Pancreas (tissue), 10 donors: Measurements from ENCODE around the gene MRPL17. TPM values are rescaled to one million over a fixed set of nuclear protein-coding genes. Genes with fewer than 3 reads are reported as not detected.

Experiments
- ATAC-seq, 4 donors: fragments of 200-7000 bp; cut with Tn5 transposase; one replicate each; pipeline versions ENCODE4 v1.8.0 to v1.9.1; 2020; ENCODE audit warnings: mild to moderate bottlenecking in 4 of 4, moderate library complexity in 4 of 4
- DNase-seq, 6 donors: peaks; one replicate each; pipeline ENCODE4 v3.0.0-alpha.2; 2020
- FAIRE-seq: peaks from 2 replicates; lab custom pipeline; 2012; peaks lifted over from hg19 to GRCh38; lab: Jason Lieb, UNC
- H3K27ac ChIP-seq, 4 donors: fragments of 200-600 bp; sonication (generic); 1 replicate in 3 of 4; 2 replicates in 1 of 4; pipeline versions ENCODE4 v1.5.0 to v1.8.0; 2020
- H3K27me3 ChIP-seq, 4 donors: fragments of 200-600 bp; one replicate each; pipeline ENCODE4 v1.8.0; 2021
- H3K36me3 ChIP-seq, 3 donors: fragments of 200-600 bp; sonication (generic) in 1 of 3; one replicate each; pipeline versions ENCODE4 v1.5.0 to v1.8.0; 2020 to 2021
- H3K4me1 ChIP-seq, 3 donors: fragments of 200-600 bp; one replicate each; pipeline ENCODE4 v1.8.0; 2021
- H3K4me3 ChIP-seq, 4 donors: fragments of 200-600 bp; sonication (generic) in 2 of 4; one replicate each; pipeline versions ENCODE4 v1.5.0 to v1.8.0; 2020 to 2021
- H3K9me3 ChIP-seq, 4 donors: fragments of 200-600 bp; one replicate each; pipeline ENCODE4 v1.8.0; 2021
- WGBS, 2 donors: extraction: QIAGEN DNeasy Blood & Tissue Kit; methylation state at CpG; one replicate each; pipeline ENCODE4 v1.1.7; 2013; 5-methylcytosine and 5-hydroxymethylcytosine counted together
- intact Hi-C, 3 donors: fragments of 100-400 bp; cut with DNase I; formaldehyde crosslinking; loops; one replicate each; pipeline versions ENCODE4 v1.11.1 to v1.14.2; 2022
- polyA plus RNA-seq, 2 donors: library from polyadenylated mRNA; stranded (reverse); fragments of 200-250 nt; gene quantifications; one replicate each; pipeline ENCODE4 v1.2.3, GENCODE V29; 2013
- total RNA-seq, 6 donors: library from RNA; stranded (reverse); fragmentation: NEBNext Ultra II Directional in 4 of 6; extraction: Animal tissue kit (Norgen Biotek cat#: 25700) in 4 of 6; gene quantifications; one replicate each; pipeline versions ENCODE4 v1.2.1 to v1.2.4, GENCODE V29; 2021 to 2023
- TF ChIP-seq, protein P1 (sequence below), 4 donors: fragments of 200-600 bp; sonication (generic) in 3 of 4; IDR thresholded peaks; one replicate each; pipeline versions ENCODE4 v1.5.0 to v1.8.0; 2021; ENCODE audit warnings: antibody characterized with exemption in 4 of 4
- donor health status: healthy with polysubstance abuse.
- donor health status: DM: no; HTN: no; CAD: no; lungs with moderate emphysema.
- donor health status: DM: no; HTN: no; CAD: no.
- donor health status: control.
- donor health status: control.
- donor health status: Bipolar disorder and iron deficiency.
- donor health status: DM: yes; HTN: yes; CAD: no.
- donor health status: DM: no; HTN: no; CAD: no.
- donor health status: DM: no; HTN: no; CAD: no.
- donor health status: DM: yes; HTN: yes; CAD: no.

The MRPL17 gene
- total and polyA plus RNA-seq, 8 donors: 10.6 to 33.8 (median 21.3) TPM

DNA sequence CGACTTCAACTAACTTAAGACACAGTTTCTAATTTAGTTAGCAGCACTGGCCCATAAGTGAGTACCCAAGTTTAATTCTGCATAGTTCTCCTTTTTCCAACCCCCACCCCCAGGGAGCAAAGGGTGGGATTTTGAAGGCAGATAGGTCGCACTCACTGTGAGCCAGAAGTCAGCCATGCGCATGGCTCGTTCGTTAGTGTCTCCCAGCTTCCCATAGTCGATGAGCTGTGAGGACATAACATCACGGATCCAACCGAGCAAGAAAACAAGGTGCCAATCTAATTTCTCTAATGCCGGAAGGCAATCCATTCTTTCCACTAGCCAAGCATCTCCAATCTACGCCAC is 577 bp downstream of the MRPL17 start:
- peak; percentile 1 to 17 (median 6) for ATAC-seq
- no peaks in the 10 kb centered on the region for H3K36me3 ChIP-seq
- WGBS, 2 donors: 0 to 1% methylated on average over 10 of the region's 10 CpGs
- H3K4me1 ChIP-seq: peaks cover 5 to 15% (median 11%) of the 10 kb centered on the region in 3 donors
- no peaks in the 10 kb centered on the region for H3K9me3 ChIP-seq
- H3K27ac ChIP-seq: peak overlapping the region; percentile 28 to 92 (median 52)
- FAIRE-seq: no peak
- intact Hi-C loops: loop anchor here in 1 of 3 donors (10.0 kb wide), 2 partner anchors 68 to 148 kb away; partner anchors contain the start of genes TAF10 and TPP1
- H3K27me3 ChIP-seq: no peaks in the 10 kb centered on the region
- H3K4me3 ChIP-seq: peak overlapping the region; percentile 48 to 82 (median 54)
- DNase-seq: peak in 1 of 6 donors; percentile 18
- TF ChIP-seq, protein P1, sequence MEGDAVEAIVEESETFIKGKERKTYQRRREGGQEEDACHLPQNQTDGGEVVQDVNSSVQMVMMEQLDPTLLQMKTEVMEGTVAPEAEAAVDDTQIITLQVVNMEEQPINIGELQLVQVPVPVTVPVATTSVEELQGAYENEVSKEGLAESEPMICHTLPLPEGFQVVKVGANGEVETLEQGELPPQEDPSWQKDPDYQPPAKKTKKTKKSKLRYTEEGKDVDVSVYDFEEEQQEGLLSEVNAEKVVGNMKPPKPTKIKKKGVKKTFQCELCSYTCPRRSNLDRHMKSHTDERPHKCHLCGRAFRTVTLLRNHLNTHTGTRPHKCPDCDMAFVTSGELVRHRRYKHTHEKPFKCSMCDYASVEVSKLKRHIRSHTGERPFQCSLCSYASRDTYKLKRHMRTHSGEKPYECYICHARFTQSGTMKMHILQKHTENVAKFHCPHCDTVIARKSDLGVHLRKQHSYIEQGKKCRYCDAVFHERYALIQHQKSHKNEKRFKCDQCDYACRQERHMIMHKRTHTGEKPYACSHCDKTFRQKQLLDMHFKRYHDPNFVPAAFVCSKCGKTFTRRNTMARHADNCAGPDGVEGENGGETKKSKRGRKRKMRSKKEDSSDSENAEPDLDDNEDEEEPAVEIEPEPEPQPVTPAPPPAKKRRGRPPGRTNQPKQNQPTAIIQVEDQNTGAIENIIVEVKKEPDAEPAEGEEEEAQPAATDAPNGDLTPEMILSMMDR (IDR thresholded peaks at IDR 0.05): no peak

DNA sequence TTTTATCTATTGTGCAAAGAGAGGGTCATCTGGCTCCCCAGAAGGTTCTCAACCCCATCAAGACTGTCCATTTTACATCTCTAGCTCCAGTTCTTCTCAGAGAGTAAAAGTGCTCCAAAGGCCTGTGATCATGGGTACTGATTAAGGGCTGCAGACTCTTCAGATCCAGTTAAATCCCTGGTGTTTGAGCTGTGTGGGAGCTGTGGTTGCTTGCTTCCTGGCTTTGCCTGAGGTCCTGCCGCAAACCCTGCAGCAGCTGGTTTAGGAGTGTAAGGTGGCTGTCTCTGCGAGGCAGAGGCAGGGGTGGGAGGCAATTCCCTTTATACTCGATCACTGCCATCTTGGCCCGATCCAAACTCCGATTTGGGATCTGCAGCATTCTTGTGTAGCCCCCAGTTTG is 1.2 kb downstream of the MRPL17 start:
- Histone ChIP-seq H3K27ac (no peak overlapping the region), H3K27me3 (no peaks in the 10 kb centered on the region), H3K4me1 (peaks cover 5 to 15% (median 11%) of the 10 kb centered on the region in 3 donors), H3K9me3 (no peaks in the 10 kb centered on the region), H3K4me3 (peak overlapping the region; percentile 48 to 82 (median 54)), H3K36me3 (no peaks in the 10 kb centered on the region)
- WGBS, 2 donors: 10 to 13% methylated on average over 5 of the region's 5 CpGs
- ATAC-seq (no peak), DNase-seq (no peak), FAIRE-seq (no peak)
- intact Hi-C loops: loop anchor here in 1 of 3 donors (10.0 kb wide), 2 partner anchors 67 to 147 kb away; partner anchors contain the start of genes TAF10 and TPP1
- TF ChIP-seq, protein P1 (IDR thresholded peaks at IDR 0.05): no peak

DNA sequence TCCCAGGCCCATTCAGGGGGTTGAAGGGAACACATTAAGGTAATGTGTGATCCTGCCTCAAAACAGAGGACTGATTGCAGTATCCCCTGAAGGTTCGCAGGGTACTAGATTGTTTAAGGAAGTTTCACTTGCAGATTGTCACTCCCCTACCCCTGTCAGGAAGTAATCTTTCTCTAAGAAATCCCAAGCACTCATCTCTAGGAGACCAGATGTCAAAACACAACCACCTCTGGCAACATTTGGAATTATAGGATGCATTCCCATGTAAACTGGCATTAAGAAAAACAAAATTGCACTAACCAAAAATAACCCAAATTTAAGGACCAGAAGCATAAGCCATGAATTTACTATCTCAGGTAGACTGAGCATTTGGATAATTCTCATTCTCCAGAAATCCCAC is 1.6 kb downstream of the MRPL17 start:
- ATAC-seq: no peak
- peaks cover 5 to 15% (median 11%) of the 10 kb centered on the region in 3 donors for H3K4me1 ChIP-seq
- TF ChIP-seq, protein P1 (IDR thresholded peaks at IDR 0.05): no peak
- peak overlapping the region in 3 of 4 donors; percentile 48 to 58 (median 51) for H3K4me3 ChIP-seq
- FAIRE-seq: no peak
- no peaks in the 10 kb centered on the region for H3K9me3 ChIP-seq
- H3K27ac ChIP-seq: no peak overlapping the region
- intact Hi-C loops: loop anchor here in 1 of 3 donors (10.0 kb wide), 2 partner anchors 67 to 147 kb away; partner anchors contain the start of genes TAF10 and TPP1
- 51 to 81% methylated on average over 1 of the region's 1 CpG for WGBS, 2 donors
- no peaks in the 10 kb centered on the region for H3K27me3 ChIP-seq
- no peak for DNase-seq
- no peaks in the 10 kb centered on the region for H3K36me3 ChIP-seq

DNA sequence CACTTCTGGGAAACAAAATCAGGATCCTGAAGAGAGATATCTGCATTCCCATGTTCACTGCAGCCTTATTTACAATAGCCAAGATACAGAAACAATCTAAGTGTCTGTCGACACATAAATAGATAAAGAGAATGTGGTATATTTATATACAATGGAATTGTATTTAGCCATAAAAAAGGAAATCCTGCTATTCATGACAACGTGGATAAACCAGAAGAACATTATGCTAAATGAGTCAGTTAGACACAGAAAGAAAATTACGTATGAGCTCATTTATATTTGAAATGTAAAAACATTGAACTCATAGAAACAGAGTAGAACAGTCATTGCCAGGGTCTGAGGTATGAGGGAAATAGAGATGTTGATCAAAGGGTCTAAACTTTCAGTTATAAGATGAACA is 6.1 kb downstream of the MRPL17 start:
- no peak for FAIRE-seq
- Histone ChIP-seq H3K27me3 (no peaks in the 10 kb centered on the region), H3K4me3 (no peak overlapping the region), H3K27ac (no peak overlapping the region), H3K9me3 (no peaks in the 10 kb centered on the region), H3K36me3 (no peaks in the 10 kb centered on the region), H3K4me1 (peaks cover 5 to 12% (median 9%) of the 10 kb centered on the region in 3 donors)
- TF ChIP-seq, protein P1 (IDR thresholded peaks at IDR 0.05): no peak
- DNase-seq: no peak
- ATAC-seq: no peak
- intact Hi-C loops: no loop called here
- WGBS, 2 donors: 72 to 76% methylated on average over 3 of the region's 3 CpGs

DNA sequence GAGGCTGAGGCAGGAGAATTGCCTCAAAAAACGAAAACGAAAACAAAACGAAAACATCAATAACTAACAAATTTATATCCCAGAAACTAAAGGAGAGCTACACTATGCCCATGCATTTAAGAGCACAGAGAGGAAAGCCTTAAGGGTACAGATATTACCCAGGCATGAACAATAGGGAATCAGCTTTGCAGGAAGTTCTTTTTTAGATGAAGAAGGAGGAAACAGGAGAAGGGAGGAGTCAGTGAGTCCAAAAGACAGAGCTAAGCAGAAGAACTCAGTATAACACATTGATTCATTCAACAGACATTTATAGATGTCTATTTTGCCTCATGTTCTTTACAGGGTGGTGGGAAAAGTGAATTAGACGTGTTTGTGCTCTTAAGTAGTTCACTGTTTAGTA is 8.3 kb downstream of the MRPL17 start:
- no peaks in the 10 kb centered on the region for H3K4me1 ChIP-seq
- intact Hi-C loops: no loop called here
- FAIRE-seq: no peak
- H3K27ac ChIP-seq: no peak overlapping the region
- TF ChIP-seq, protein P1 (IDR thresholded peaks at IDR 0.05): no peak
- H3K9me3 ChIP-seq: no peaks in the 10 kb centered on the region
- H3K36me3 ChIP-seq: no peaks in the 10 kb centered on the region
- WGBS, 2 donors: 73 to 75% methylated on average over 4 of the region's 4 CpGs
- DNase-seq: no peak
- H3K4me3 ChIP-seq: no peak overlapping the region
- ATAC-seq: no peak
- no peaks in the 10 kb centered on the region for H3K27me3 ChIP-seq
